ENCODE results near the gene NOSTRIN. TPM values are rescaled to one million over a fixed set of nuclear protein-coding genes. Genes with fewer than 3 reads are reported as not detected.

NOSTRIN gene
- total and polyA plus RNA-seq, 2 experiments from 2014 or later, result 0.92 to 2.9 TPM

DNA sequence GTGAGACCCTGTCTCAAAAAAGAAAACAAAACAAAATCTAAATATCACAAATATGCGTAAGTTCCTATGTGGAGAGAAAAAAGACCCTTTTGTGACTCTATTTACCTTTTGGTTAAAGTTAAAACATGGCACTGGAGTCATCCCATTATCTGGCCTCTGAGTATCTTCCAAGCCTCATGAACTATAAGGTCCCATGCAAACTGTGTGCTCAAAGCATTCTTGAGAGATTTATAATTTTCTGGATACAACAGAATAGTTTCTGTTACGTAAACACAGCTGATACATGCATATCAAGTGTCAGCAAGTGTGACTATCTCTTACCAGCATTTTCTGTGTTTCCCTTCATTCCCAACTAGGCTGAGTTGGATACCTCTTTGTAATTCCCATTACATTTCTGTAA is 8.8 kb upstream of the NOSTRIN start:
- no peak overlapping the region for H3K4me3 ChIP-seq
- no peak for DNase-seq (ENCODE audit: low read depth in 1 of 2, low spot score in 1 of 2)
- no peaks in the 10 kb centered on the region for H3K4me1 ChIP-seq (ENCODE audit: low read depth)
- H3K27ac ChIP-seq, result no peak overlapping the region
- H3K27me3 ChIP-seq, result no peaks in the 10 kb centered on the region
- no peaks in the 10 kb centered on the region for H3K9me3 ChIP-seq (ENCODE audit: low read depth)
- TF ChIP-seq, protein P1, sequence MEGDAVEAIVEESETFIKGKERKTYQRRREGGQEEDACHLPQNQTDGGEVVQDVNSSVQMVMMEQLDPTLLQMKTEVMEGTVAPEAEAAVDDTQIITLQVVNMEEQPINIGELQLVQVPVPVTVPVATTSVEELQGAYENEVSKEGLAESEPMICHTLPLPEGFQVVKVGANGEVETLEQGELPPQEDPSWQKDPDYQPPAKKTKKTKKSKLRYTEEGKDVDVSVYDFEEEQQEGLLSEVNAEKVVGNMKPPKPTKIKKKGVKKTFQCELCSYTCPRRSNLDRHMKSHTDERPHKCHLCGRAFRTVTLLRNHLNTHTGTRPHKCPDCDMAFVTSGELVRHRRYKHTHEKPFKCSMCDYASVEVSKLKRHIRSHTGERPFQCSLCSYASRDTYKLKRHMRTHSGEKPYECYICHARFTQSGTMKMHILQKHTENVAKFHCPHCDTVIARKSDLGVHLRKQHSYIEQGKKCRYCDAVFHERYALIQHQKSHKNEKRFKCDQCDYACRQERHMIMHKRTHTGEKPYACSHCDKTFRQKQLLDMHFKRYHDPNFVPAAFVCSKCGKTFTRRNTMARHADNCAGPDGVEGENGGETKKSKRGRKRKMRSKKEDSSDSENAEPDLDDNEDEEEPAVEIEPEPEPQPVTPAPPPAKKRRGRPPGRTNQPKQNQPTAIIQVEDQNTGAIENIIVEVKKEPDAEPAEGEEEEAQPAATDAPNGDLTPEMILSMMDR (IDR thresholded peaks at IDR 0.05; ENCODE audit: low read depth, low read length), result no peak
- no peaks in the 10 kb centered on the region for H3K36me3 ChIP-seq

DNA sequence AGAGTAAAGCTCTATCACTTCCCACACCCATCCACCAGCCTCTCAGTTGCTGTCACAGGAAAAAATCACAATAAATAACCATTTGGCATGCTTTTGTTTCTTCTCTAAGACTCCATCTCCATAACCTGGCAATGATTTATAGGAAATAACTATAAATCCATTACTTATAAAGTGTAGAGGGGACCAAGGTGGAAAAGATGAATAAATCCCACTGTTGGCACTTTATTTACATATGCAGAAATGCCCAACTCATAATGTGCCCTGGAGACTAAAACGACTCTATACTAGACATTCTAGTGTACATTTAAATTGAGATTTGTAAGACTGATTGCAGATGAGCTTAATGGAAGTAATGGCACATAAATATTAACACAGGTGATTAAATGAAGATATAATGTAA is 7.5 kb upstream of the NOSTRIN start:
- Histone ChIP-seq H3K4me3 (no peak overlapping the region), H3K4me1 (ENCODE audit: low read depth) (no peaks in the 10 kb centered on the region), H3K27ac (no peak overlapping the region), H3K36me3 (no peaks in the 10 kb centered on the region), H3K9me3 (ENCODE audit: low read depth) (no peaks in the 10 kb centered on the region), H3K27me3 (no peaks in the 10 kb centered on the region)
- DNase-seq (ENCODE audit: low read depth in 1 of 2, low spot score in 1 of 2), result no peak
- TF ChIP-seq, protein P1 (IDR thresholded peaks at IDR 0.05; ENCODE audit: low read depth, low read length), result no peak

DNA sequence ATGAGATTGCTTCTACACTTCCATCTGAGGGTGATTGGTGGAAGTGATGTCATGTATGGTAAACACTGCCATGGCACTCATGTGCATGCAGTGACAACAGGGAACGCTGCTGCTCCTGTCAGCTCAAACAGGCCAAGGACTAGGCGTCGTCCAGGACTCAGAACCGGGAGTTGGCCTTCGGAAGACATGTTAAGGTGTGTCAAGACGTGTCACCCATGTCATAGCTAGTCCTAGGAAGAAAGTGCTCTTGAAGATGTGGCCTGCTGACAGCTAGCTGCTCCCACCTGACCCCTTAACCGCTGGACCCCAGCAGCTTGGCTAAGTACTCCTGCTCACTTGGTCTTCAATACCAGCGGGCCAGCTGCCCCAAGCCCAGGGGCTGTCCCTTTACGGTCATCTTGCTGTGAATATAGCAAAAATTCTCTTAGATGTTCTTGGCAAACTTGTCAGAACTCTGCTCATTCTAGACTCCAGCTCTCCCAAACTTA is 6.3 kb upstream of the NOSTRIN start:
- Histone ChIP-seq H3K36me3 (no peaks in the 10 kb centered on the region), H3K4me1 (ENCODE audit: low read depth) (no peaks in the 10 kb centered on the region), H3K4me3 (no peak overlapping the region), H3K27me3 (no peaks in the 10 kb centered on the region), H3K9me3 (ENCODE audit: low read depth) (no peaks in the 10 kb centered on the region), H3K27ac (peak overlapping the region; percentile 4)
- TF ChIP-seq, protein P1 (IDR thresholded peaks at IDR 0.05; ENCODE audit: low read depth, low read length), result no peak
- DNase-seq (ENCODE audit: low read depth in 1 of 2, low spot score in 1 of 2), result no peak

DNA sequence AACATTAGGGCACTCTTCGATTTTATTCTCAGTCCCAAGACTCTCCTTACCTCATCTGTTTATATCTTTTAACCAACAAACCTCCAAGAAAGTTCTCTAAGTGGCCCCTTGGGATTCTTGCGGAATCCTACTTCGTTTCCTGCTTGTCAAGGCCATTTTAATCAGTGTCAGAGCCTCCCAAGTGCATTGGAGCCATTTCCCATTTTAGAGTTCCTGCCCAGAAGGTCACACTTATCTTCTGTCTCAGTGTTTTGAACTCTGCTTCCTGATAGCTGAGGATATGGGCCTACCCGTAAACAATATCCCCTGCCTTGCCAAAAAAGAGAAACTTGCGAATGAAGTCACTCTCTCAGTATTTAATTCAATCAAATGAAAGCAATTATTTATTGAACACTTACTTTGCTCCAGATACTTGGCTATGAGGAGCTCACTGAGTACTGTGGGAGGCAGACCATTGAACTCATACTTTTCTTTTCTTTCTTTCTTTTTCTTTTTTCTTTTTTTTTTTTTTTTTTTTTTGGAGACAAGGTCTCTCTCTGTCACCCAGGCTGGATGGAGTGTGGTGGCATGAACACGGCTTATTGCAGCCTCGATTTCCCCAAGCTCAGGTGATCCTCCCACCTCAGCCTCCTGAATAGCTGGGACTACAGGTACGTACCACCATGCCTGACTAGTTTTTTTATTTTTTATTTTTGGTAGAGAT is 5.7 kb upstream of the NOSTRIN start:
- Histone ChIP-seq H3K27me3 (no peaks in the 10 kb centered on the region), H3K36me3 (no peaks in the 10 kb centered on the region), H3K4me1 (ENCODE audit: low read depth) (no peaks in the 10 kb centered on the region), H3K9me3 (ENCODE audit: low read depth) (no peaks in the 10 kb centered on the region), H3K27ac (peak overlapping the region; percentile 4), H3K4me3 (no peak overlapping the region)
- TF ChIP-seq, protein P1 (IDR thresholded peaks at IDR 0.05; ENCODE audit: low read depth, low read length), result no peak
- peak in 1 of 2 donors; percentile 59 for DNase-seq (ENCODE audit: low read depth in 1 of 2, low spot score in 1 of 2)

DNA sequence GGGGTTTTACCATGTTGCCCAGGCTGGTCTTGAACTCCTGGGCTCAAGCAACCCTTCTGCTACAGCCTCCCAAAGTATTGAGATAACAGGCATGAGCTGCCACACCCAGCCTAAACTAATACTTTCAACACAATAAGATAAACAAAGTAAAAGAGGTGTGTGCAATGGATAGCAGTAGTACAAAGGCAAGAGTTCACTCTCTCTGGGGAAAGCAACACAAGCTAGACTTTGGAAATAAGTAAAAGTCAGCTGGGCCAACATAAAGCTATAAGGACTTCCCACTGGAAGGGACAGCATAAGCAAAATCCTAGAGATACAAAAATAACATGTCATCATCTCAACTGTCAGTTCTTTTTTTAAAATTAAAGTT is 5.2 kb upstream of the NOSTRIN start:
- Histone ChIP-seq H3K4me1 (ENCODE audit: low read depth) (peaks cover 2% of the 10 kb centered on the region), H3K4me3 (no peak overlapping the region), H3K9me3 (ENCODE audit: low read depth) (no peaks in the 10 kb centered on the region), H3K36me3 (no peaks in the 10 kb centered on the region), H3K27ac (no peak overlapping the region), H3K27me3 (no peaks in the 10 kb centered on the region)
- no peak for DNase-seq (ENCODE audit: low read depth in 1 of 2, low spot score in 1 of 2)
- TF ChIP-seq, protein P1 (IDR thresholded peaks at IDR 0.05; ENCODE audit: low read depth, low read length), result no peak

Measured in cardiac muscle cell (in vitro differentiated cells and primary cell).